ENCODE measurements around the gene TCP11. TPM values are rescaled to one million over a fixed set of nuclear protein-coding genes. Genes with fewer than 3 reads are reported as not detected.

The TCP11 gene
- total RNA-seq, 1 experiment from 2014 or later, result not detected

- H3K36me3 ChIP-seq (ENCODE audit: control insufficient read depth, insufficient read depth, low read length), result no peaks in the 10 kb centered on the region
- DNase-seq (ENCODE audit: low read depth, low spot score), result no peak
- H3K9me3 ChIP-seq (ENCODE audit: control insufficient read depth, insufficient read depth, low read depth, low read length), result no peaks in the 10 kb centered on the region
- ATAC-seq, result no peak
- TF ChIP-seq REST (IDR thresholded peaks at IDR 0.05; ENCODE audit: insufficient read depth in 1 of 2, low read depth in 2 of 2, low read length in 1 of 2) (no peak), POLR2AphosphoS5 (IDR thresholded peaks at IDR 0.05; ENCODE audit: low read depth, low read length) (no peak), TCF7L2 (IDR thresholded peaks at IDR 0.05; ENCODE audit: low read depth, low read length) (no peak), SIN3A (IDR thresholded peaks at IDR 0.05; ENCODE audit: borderline replicate concordance, insufficient read depth, low read depth, low read length) (no peak)
- TF ChIP-seq, protein P1, sequence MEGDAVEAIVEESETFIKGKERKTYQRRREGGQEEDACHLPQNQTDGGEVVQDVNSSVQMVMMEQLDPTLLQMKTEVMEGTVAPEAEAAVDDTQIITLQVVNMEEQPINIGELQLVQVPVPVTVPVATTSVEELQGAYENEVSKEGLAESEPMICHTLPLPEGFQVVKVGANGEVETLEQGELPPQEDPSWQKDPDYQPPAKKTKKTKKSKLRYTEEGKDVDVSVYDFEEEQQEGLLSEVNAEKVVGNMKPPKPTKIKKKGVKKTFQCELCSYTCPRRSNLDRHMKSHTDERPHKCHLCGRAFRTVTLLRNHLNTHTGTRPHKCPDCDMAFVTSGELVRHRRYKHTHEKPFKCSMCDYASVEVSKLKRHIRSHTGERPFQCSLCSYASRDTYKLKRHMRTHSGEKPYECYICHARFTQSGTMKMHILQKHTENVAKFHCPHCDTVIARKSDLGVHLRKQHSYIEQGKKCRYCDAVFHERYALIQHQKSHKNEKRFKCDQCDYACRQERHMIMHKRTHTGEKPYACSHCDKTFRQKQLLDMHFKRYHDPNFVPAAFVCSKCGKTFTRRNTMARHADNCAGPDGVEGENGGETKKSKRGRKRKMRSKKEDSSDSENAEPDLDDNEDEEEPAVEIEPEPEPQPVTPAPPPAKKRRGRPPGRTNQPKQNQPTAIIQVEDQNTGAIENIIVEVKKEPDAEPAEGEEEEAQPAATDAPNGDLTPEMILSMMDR (IDR thresholded peaks at IDR 0.05), result no peak
- CTCF ChIA-PET, result no interaction called here
- no peak overlapping the region for H3K4me3 ChIP-seq (ENCODE audit: low read depth in 2 of 2, low read length in 2 of 2)
- in situ Hi-C loops (cut with HindIII; ENCODE audit: low pct_unique_long_range_greater_than_20kb, low sequenced_read_pairs) (no loop called here), intact Hi-C loops (cut with micrococcal nuclease; ENCODE audit: unreplicated experiment) (no loop called here)
- POLR2A ChIA-PET, result interaction anchor here (0.5 kb wide), 1 partner anchor 306 kb away, joined by 3 read pairs; no protein-coding TSS in a partner anchor
- no peaks in the 10 kb centered on the region for H3K4me1 ChIP-seq (ENCODE audit: control insufficient read depth, insufficient read depth, low read length)
- BruUV-seq (replicated peaks), result no TSS peak
- H3K27ac ChIP-seq (ENCODE audit: low read length), result no peak overlapping the region
- H3K27me3 ChIP-seq (ENCODE audit: control insufficient read depth, insufficient read depth, low read length), result no peaks in the 10 kb centered on the region
Measured at GRCh38 chr6:35087361-35088280, 53.5 kb downstream of the TCP11 start.

GRCh38 chr6:35086636-35087360 is 54.3 kb downstream of the TCP11 start:
- H3K27ac ChIP-seq (ENCODE audit: low read length), result no peak overlapping the region
- BruUV-seq (replicated peaks), result no TSS peak
- no peak for DNase-seq (ENCODE audit: low read depth, low spot score)
- TF ChIP-seq POLR2AphosphoS5 (IDR thresholded peaks at IDR 0.05; ENCODE audit: low read depth, low read length) (no peak), REST (IDR thresholded peaks at IDR 0.05; ENCODE audit: insufficient read depth in 1 of 2, low read depth in 2 of 2, low read length in 1 of 2) (no peak), TCF7L2 (IDR thresholded peaks at IDR 0.05; ENCODE audit: low read depth, low read length) (no peak), SIN3A (IDR thresholded peaks at IDR 0.05; ENCODE audit: borderline replicate concordance, insufficient read depth, low read depth, low read length) (no peak)
- TF ChIP-seq, protein P1 (IDR thresholded peaks at IDR 0.05), result no peak
- CTCF ChIA-PET, result no interaction called here
- intact Hi-C loops (cut with micrococcal nuclease; ENCODE audit: unreplicated experiment) (no loop called here), in situ Hi-C loops (cut with HindIII; ENCODE audit: low pct_unique_long_range_greater_than_20kb, low sequenced_read_pairs) (no loop called here)
- no peaks in the 10 kb centered on the region for H3K9me3 ChIP-seq (ENCODE audit: control insufficient read depth, insufficient read depth, low read depth, low read length)
- H3K4me3 ChIP-seq (ENCODE audit: low read depth in 2 of 2, low read length in 2 of 2), result no peak overlapping the region
- POLR2A ChIA-PET, result no interaction called here
- H3K27me3 ChIP-seq (ENCODE audit: control insufficient read depth, insufficient read depth, low read length), result no peaks in the 10 kb centered on the region
- no peak for ATAC-seq
- H3K36me3 ChIP-seq (ENCODE audit: control insufficient read depth, insufficient read depth, low read length), result no peaks in the 10 kb centered on the region
- no peaks in the 10 kb centered on the region for H3K4me1 ChIP-seq (ENCODE audit: control insufficient read depth, insufficient read depth, low read length)
